Fibroblast of skin of back (primary cell): ENCODE data around the gene HOXB9.

Source experiments
- DNase-seq: peaks from one replicate; pipeline ENCODE4 v3.0.0-alpha.2; 2013

HOXB9 gene

GRCh38 chr17:48623583-48623982, 2.6 kb downstream of the HOXB9 start:
- no peak for DNase-seq

DNA sequence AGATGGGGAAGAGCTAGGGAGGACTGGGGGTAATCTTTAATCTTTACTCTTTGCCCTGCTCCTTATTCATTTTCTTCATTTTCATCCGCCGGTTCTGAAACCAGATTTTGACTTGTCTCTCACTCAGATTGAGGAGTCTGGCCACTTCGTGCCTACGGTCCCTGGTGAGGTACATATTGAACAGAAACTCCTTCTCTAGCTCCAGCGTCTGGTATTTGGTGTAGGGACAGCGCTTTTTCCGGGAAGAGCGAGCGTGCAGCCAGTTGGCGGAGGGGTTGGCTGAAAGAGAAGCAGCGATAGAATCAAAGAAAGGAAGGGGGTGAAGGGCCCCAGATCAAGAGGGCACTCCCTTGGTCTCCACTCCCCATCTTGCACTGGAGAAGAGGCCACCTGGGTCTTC, 3.3 kb downstream of the HOXB9 start:
- DNase-seq: no peak

DNA sequence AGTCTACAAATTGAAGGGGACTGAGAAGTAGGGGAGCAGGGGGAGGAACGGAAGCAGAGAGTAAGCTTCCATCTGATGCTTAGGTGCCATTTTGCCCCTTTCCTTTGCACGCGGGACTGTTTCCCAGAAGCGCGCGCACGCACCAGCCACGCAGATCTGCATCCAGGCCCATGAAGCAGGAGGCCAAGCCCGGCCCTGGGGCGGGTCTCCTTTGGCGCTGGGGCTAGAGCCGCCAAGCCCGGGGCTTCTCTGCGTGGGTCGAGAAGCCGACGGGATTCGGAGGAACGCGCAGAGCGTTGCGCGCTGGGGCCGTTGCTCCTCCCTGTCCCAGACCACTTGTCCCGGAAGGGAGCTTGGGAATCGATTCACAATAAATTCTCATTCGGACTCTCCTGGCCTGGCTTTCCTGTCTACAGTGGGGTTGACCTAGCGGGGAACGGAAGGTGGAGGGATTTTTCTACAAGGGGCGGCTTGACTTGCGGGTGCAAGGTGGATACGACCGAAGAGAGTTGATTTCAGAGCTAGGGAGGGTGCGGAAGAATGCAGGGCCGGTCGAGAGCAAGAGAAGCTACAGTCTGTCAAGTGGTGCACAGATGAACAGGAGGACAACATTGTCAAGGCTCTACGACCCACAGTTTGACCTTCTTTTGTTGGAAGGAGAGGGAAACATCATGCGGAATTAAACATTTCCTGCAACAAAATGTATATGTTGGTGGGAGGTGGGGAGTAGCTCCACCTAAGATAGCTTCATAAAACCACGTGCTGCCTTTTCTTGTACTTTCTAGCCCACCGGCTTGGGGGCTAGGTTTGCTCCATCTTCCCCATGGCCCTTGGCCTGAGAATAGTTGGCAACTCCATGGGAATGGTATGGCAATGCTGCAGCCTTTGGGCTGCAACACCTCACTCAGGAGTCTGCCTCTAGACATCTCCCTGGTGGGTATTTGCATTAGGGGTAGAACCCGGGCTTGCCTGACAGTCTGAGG, 4.5 kb downstream of the HOXB9 start:
- DNase-seq: no peak

DNA sequence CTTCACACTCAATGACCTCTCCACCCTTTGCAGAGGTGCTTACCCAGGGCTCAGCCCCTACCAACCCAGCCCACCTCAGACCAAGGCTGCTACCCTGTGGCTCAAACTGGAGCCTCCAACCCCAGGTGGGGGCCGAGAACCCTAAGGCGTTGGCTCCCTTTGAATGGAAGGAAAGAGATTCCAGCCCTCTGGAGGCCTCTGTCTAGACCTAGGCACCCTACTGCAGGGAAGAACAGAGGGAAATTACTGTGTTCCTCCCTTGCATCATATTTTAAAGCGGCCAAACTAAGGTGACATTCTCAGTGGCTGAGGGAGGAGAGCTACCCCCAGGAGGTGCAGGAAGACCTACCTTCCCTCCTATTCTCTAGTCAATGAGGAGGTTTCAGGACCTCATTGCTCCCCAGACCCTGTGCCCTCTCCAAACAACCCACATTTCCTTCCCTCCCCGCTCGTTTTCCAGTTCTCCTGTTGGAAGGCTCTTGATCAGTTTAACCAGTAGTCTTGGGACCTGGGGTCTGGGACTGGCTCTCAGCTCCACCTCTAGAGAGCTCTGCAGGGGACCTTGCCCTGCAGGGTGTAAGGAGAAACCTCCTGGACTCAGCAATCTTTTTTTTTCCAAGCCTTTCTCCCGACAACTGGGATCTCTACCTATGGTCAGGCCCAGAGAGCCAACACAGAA, 5.6 kb downstream of the HOXB9 start:
- no peak for DNase-seq

DNA sequence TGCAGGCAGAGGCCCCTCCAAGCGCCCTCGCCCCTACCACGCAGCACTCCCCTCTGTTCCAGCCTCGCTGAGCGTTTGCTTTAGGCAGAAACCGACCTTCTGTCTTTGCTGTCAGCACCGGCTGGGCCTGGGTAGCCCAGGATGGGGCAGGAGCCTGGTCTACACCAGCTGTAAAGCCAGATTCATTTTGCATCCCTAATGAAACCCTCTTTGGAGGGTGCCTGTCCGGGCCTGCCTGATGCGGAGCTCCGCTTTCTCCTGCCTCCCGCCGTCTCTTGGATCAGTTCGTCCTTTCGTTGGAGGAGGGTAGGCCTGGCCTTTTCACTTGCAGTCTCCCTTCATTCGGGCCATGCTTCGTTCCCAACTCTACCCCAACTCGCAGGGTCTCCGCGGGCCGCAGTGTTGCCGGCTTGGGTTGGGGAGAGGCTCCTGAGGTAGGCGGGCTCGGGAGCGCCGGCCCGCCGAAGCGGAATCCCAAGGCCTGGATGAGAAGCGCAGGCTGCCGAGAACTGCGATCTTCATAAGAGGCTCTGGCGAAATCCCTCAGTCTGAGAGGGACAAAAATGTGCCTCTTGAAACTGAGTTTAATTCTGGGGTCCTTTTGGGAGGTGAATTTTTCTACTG, 6.2 kb downstream of the HOXB9 start:
- no peak for DNase-seq

DNA sequence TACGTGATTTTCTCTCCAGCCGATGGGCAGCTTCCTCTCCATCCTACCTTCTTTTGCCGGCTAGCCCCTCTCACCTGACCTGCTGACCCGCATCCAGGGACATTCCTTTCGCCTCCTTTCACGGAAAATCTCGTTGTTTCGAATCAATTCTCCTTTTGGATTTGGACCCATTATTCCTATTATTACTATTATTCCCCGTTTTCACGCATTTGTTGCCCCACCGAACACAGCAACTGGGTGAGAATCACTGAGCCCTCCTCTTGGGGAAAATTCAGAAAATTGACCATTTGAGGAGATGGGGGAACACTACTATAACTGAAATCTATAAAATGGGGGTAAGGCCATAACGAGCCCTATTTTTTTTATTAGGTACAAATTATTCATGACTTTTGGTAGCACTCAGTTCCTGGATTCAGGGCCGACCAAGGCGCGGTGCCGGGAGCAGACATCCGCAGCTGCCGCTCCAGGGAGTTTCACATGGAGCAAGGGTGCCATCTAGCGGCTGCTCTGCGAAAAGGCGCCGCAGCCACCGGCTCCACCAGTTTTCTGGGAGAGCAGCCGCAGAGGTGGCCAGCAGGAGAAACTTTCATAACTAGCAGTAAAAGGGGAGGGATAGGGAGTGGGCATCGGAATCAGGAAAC, 7.8 kb downstream of the HOXB9 start:
- peak; percentile 66 for DNase-seq

DNA sequence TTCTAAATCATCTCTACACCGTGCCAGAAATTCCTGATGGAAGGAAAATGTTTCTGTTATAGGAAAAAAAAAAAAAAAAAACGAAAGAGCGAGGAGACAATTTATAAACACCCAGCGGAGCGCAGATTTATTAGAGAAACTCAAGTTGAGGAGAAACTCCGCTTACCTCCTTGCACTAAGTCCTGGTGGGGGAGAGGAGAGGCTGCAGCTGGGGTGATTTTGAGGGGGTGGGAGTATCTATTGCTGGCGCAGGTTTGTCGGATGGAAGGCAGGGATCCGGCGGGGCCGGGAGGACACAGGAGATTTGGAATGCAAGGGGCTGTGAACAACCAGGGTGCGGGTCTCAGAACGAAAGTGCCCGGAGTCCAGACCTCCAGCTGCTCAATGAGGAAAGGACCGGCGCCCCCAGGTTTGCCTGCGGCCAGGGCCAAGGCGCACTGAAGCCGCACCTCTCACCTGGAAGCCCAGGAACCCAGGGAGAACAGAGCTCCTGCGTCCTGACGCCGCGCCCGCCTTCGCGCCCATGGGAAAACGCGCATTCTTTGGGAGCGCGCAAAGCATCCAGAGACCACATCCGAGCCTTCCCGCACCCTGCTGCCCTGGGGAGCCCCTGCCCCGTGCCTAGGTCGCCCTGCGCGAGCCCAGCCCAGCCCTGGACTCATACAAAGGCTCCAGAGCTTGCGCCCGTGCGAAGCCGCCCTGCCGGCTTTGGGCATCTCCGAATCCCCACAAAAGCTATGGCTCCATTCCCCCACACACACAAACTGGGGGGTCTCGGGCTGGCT, 8.5 kb downstream of the HOXB9 start:
- DNase-seq: no peak

- DNase-seq: no peak
These were observed 9.3 kb downstream of the HOXB9 start for GRCh38 chr17:48616717-48617470.

DNA sequence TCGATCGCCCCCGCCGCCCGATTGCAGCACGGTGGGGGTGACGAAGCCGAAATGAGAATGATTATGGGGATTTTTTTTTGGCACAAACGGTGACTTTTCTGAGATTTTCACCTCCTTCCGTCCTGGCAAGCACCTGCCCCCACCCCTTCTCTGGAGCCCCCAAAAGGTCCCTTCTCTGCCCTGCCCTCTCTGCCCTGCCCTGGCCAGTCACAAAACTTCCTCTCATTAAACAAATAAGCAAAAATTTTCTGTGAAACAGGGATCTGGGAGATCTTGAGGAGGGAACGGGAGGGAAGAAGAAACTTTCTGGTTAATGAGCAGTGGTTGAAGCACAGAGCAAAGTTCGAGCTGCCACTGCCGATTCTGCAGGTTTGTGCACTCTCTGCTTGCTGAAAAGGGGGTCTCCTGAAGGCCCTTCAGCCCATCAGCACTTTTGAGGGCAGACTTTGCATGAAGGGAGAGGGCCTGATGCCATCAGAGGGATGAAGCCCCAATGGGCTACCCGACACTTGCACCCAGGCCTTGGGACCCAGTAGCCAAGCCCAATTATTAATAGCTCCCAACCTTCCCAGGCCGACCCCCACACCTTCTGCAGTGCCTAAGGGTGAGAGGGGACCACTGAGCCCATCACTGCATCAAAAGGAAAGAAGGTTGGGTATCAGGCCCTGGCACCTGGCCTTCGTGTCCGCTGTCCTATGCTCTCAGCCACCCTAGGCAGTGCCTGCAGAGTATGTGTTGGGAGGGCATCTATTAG, 10.0 kb downstream of the HOXB9 start:
- DNase-seq: no peak

DNA sequence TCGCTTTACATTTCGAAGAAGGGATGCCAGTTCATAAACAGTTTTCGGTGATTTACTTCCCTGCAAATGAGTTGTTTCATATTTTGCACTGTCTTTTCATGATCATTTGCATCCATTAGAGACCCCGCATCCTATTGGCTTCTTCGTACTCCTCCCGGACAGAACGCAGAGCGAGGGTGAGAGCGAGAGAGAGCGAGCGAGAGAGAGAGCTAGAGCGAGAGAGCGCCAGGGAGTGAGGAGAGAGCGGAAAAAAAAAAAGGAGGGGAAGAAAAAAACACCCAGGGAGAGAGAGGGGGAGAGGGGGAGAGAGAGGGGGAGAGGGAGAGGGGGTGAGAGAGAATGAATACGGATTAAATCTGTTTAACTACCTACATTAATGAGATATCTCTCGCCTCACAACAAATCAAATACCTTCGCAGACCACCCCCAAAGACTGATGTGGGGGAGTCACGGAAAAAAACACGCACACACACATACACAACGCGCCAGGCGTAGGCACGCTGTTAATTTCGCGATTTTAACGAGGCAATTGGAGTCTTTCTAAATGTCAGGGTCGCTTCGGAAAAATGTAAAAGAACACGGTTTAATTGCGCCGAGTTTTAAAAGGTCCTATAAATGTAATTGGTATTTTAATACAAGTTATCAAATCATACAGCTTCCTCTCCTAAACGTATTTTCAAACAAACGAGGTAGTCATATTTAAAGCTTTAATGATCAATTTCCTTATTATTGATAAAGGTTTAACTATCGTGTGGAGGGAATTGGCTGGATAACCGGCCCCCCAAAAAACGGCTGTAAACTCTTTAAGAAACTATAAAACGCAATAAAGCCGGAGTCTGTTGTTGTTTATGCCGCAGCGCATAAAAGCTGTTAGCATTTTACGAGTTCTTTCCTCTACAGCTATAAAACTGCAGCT, 10.9 kb downstream of the HOXB9 start, which contains the start of gene HOXB8:
HOXB8 (minus strand) TSS at position 246 of the 916 bp plus-strand sequence. CDS start 588 bp downstream, outside the sequence.
- no peak for DNase-seq

GRCh38 chr17:48613862-48614694, 12.1 kb downstream of the HOXB9 start:
- no peak for DNase-seq

- DNase-seq: peak; percentile 25
These were observed 13.1 kb downstream of the HOXB9 start for GRCh38 chr17:48612854-48613691.

GRCh38 chr17:48612456-48612853, 13.7 kb downstream of the HOXB9 start:
- DNase-seq: no peak

DNA sequence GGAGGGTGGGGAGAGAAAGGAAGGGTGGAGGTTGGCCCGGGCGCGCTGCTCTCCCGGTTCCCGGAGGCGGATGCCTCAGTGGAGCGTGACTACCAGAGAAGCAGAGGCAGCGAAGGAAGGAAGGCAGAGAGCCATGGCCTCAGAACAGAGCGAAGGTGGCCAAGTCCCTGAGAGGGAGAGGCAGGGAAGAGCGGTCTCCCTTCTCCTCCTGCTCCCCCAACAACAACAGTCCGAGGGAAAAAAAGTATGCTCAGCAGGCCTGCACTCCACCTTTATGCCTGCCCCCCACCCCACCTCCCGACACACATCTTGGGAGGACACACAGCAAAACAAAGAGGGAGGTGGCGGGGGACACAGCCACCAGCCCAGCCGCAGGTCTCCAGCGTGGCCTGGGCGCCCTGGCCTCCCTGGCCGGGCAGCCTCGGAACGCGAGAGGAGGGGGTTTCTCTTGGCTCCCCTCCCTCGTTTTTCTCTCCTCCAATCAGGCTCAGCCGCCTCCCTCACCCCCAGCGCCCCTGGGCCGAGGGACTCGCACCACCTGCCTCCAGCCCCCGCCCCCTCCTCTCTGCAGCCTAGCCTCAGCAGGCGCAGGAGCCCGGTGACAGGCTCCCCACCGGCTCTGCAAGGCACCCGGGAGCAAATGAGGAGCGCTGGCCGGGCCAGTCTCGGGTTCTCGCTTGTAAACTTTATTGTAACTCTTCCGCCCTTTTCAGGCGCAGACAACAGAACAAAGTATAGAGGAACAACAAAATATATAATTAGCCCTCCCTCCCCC, 14.3 kb downstream of the HOXB9 start:
- no peak for DNase-seq

DNA sequence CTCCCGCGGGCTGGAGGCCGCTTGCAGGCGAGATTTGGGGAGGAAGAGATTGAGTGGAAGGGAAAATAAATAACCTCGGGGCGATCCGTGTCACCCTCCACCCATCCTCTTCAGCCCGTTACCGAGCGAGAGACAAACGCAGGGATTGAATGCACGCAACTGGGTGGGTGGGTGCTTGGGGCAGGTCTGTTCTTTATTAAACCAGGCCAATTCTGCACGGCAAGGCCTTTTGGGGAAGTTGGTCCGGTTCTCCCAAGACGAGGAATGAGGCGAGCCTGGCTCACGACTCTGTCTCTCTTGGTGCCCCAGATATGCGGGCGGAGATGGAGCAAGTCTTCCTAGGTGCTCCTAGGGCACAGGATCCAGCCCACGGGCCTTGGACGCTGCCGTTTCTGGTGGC, 14.9 kb downstream of the HOXB9 start:
- no peak for DNase-seq
